Measurements from ENCODE around the gene ERFL. TPM values are rescaled to one million over a fixed set of nuclear protein-coding genes. Genes with fewer than 3 reads are reported as not detected.

Gene ERFL
- total RNA-seq, 1 donor from 2014 or later, result 3.1 TPM

Other genes starting within 250 kb of the ERFL start
- gene CEACAM7, start 240.2 kb downstream of the ERFL start, total RNA-seq, result not detected in 2 replicates
- not detected in 2 replicates for gene CEACAM5, start 219.8 kb downstream of the ERFL start, total RNA-seq
- gene CEACAM6, start 172.9 kb downstream of the ERFL start, total RNA-seq, result not detected in 2 replicates
- not detected in 2 replicates for gene CEACAM3, start 131.9 kb downstream of the ERFL start, total RNA-seq
- gene LYPD4, start 83.8 kb downstream of the ERFL start, total RNA-seq, result not detected in 2 replicates
- not detected in 2 replicates for gene DMRTC2, start 83.4 kb downstream of the ERFL start, total RNA-seq
- 2,887 and 2,906 TPM in 2 replicates for gene RPS19, start 68.2 kb downstream of the ERFL start, total RNA-seq
- 2.7 and 2.9 TPM in 2 replicates for gene CD79A, start 51.2 kb downstream of the ERFL start, total RNA-seq
- gene ARHGEF1, start 45.3 kb downstream of the ERFL start, total RNA-seq, result 386 and 392 TPM in 2 replicates
- gene RABAC1, start 30.9 kb upstream of the ERFL start, total RNA-seq, result 36.2 and 41.3 TPM in 2 replicates
- 0.93 and 1.4 TPM in 2 replicates for gene ATP1A3, start 65.8 kb upstream of the ERFL start, total RNA-seq
- 3.9 TPM in 2 replicates for gene GRIK5, start 141.8 kb upstream of the ERFL start, total RNA-seq
- 17.5 and 17.8 TPM in 2 replicates for gene ZNF574, start 147.7 kb upstream of the ERFL start, total RNA-seq
- gene POU2F2, start 204.0 kb upstream of the ERFL start, total RNA-seq, result 64.0 and 65.8 TPM in 2 replicates